HepG2 (cell line): ENCODE results near the gene CHST3. TPM values are rescaled to one million over a fixed set of nuclear protein-coding genes. Genes with fewer than 3 reads are reported as not detected.

Experiments used
- HNF4G ChIP-seq, 2 experiments: sonication (generic) in 1 of 2; formaldehyde crosslinking in 1 of 2; IDR thresholded peaks; 2 replicates each; pipeline versions ENCODE4 v1.4.0 to v1.6.1; 2011 to 2020; ENCODE audit warnings: borderline replicate concordance in 2 of 2, low read depth in 2 of 2, mild to moderate bottlenecking in 2 of 2, low read length in 1 of 2, missing genetic modification reagents in 1 of 2, moderate library complexity in 1 of 2
- PHF21A ChIP-seq: sonication (generic); formaldehyde crosslinking; IDR thresholded peaks from 2 replicates; pipeline ENCODE4 v1.5.0; 2020; ENCODE audit warnings: mild to moderate bottlenecking, missing genetic modification reagents
- RNF2 ChIP-seq: fragments of 450-650 bp; conservative IDR thresholded peaks from 2 replicates; pipeline ENCODE4 v1.6.1; 2016; ENCODE audit warnings: low read depth
- TARDBP ChIP-seq: sonication (generic); formaldehyde crosslinking; IDR thresholded peaks from 2 replicates; pipeline ENCODE4 v1.8.0; 2022; ENCODE audit warnings: mild to moderate bottlenecking, missing genetic modification reagents
- ZNF775 ChIP-seq: sonication (generic); formaldehyde crosslinking; IDR thresholded peaks from 2 replicates; pipeline ENCODE4 v1.4.0; 2020; ENCODE audit warnings: missing genetic modification reagents, mild to moderate bottlenecking, moderate library complexity, borderline replicate concordance
- polyA plus RNA-seq, 8 experiments: library from polyadenylated mRNA; depleted of rRNA in 3 of 8; stranded (reverse) in 7 of 8; unstranded in 1 of 8; fragments of >200 nt; fragmentation: Illumina TruSeq in 4 of 8; extraction: Trizol in 4 of 8; gene quantifications; 2 replicates each; pipeline versions ENCODE4 v1.2.1 to v1.2.3, GENCODE V29; 2011 to 2016; ENCODE audit warnings: low read depth in 4 of 8, missing spikeins in 1 of 8, mixed read lengths in 1 of 8; ENCODE audit not compliant: insufficient read depth in 1 of 8
- total RNA-seq, 5 experiments: library from RNA; depleted of rRNA; stranded (reverse); fragments of >200 nt; fragmentation: Illumina TruSeq; extraction: Trizol; gene quantifications; 2 replicates each; pipeline ENCODE4 v1.2.3, GENCODE V29; 2016; ENCODE audit warnings: low read depth in 1 of 5
- TF ChIP-seq, protein P1 (sequence below): sonication (generic); formaldehyde crosslinking; IDR thresholded peaks from 2 replicates; pipeline ENCODE4 v1.4.0; 2020; ENCODE audit warnings: missing genetic modification reagents
- TF ChIP-seq, protein P2 (sequence below): sonication (generic); formaldehyde crosslinking; IDR thresholded peaks from 2 replicates; pipeline ENCODE4 v1.4.0; 2020; ENCODE audit warnings: mild to moderate bottlenecking, low read depth, missing genetic modification reagents
- TF ChIP-seq, protein P3 (sequence below), 2 experiments: fragments of 450-650 bp in 1 of 2; sonication (generic) in 1 of 2; formaldehyde crosslinking in 1 of 2; IDR thresholded peaks; 2 replicates each; pipeline versions ENCODE4 v1.6.1 to v1.8.0; 2016 to 2022; ENCODE audit warnings: antibody characterized with exemption in 1 of 2, mild to moderate bottlenecking in 1 of 2, missing genetic modification reagents in 1 of 2
- TF ChIP-seq, protein P4 (sequence below): sonication (generic); formaldehyde crosslinking; IDR thresholded peaks from 2 replicates; pipeline ENCODE4 v1.4.0; 2020; ENCODE audit warnings: missing genetic modification reagents

Gene CHST3
- total and polyA plus RNA-seq, 2 of the 13 experiments (the other 11 are each of a cell fraction or from before 2014, with no cell fraction given), result 7.2 to 18.7 TPM

DNA sequence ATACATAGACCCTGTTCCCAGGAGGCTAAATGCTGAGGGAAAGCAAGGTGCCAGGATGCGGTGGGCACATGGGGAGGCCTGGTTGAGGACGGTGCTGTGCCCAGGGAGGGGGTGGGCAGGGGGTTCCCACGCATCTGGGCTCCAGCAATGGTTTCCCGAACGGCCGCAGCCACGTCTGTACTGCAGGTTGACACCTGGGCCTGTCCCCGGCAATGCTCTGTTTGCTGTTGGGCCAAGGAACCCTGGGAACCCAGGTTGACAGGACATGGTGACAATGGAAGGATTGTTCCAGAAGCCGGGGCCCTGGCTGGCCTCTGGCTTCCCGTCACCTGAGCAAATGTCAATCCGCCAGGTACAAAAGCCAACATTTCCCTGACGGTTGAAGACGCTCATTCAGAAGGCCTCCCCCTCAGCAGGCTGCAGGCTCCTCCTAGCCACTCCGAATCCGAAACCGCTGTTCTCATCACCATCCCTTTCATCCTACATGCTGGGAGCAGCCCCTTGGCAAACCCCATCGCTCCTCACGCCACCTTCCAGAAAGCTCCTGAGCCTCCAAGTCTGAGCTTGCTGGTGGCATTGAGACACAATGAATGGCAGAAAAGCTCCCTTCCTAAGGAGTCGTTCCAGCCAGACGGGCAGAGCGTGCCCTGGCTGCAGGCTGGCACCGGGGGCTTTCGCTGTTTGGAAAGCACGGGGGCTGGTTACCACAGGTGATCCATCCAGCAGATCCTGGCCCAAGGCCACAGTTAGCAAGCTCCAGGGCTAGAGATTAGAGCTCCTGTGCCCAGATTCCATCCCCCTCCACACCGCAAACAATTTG is 92.9 kb downstream of the CHST3 start (continued):
- TF ChIP-seq, protein P1, sequence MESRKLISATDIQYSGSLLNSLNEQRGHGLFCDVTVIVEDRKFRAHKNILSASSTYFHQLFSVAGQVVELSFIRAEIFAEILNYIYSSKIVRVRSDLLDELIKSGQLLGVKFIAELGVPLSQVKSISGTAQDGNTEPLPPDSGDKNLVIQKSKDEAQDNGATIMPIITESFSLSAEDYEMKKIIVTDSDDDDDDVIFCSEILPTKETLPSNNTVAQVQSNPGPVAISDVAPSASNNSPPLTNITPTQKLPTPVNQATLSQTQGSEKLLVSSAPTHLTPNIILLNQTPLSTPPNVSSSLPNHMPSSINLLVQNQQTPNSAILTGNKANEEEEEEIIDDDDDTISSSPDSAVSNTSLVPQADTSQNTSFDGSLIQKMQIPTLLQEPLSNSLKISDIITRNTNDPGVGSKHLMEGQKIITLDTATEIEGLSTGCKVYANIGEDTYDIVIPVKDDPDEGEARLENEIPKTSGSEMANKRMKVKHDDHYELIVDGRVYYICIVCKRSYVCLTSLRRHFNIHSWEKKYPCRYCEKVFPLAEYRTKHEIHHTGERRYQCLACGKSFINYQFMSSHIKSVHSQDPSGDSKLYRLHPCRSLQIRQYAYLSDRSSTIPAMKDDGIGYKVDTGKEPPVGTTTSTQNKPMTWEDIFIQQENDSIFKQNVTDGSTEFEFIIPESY (CRISPR knock-in tag), result peak; percentile 96
- TF ChIP-seq, protein P2, sequence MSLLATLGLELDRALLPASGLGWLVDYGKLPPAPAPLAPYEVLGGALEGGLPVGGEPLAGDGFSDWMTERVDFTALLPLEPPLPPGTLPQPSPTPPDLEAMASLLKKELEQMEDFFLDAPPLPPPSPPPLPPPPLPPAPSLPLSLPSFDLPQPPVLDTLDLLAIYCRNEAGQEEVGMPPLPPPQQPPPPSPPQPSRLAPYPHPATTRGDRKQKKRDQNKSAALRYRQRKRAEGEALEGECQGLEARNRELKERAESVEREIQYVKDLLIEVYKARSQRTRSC (CRISPR knock-in tag), result no peak
- peak; percentile 54; the same call in 1 of the 2 replicates for TF ChIP-seq HNF4G (IDR thresholded peaks at IDR 0.05; ENCODE audit: borderline replicate concordance, low read depth, low read length)
- TF ChIP-seq HNF4G (CRISPR knock-in tag; IDR thresholded peaks at IDR 0.05; ENCODE audit: borderline replicate concordance, low read depth), result no peak
- TF ChIP-seq TARDBP (CRISPR knock-in tag), result peak; percentile 65; the same call in 1 of the 2 replicates
- TF ChIP-seq RNF2, result peak; percentile 30; the same call in 1 of the 2 replicates
- TF ChIP-seq, protein P3, sequence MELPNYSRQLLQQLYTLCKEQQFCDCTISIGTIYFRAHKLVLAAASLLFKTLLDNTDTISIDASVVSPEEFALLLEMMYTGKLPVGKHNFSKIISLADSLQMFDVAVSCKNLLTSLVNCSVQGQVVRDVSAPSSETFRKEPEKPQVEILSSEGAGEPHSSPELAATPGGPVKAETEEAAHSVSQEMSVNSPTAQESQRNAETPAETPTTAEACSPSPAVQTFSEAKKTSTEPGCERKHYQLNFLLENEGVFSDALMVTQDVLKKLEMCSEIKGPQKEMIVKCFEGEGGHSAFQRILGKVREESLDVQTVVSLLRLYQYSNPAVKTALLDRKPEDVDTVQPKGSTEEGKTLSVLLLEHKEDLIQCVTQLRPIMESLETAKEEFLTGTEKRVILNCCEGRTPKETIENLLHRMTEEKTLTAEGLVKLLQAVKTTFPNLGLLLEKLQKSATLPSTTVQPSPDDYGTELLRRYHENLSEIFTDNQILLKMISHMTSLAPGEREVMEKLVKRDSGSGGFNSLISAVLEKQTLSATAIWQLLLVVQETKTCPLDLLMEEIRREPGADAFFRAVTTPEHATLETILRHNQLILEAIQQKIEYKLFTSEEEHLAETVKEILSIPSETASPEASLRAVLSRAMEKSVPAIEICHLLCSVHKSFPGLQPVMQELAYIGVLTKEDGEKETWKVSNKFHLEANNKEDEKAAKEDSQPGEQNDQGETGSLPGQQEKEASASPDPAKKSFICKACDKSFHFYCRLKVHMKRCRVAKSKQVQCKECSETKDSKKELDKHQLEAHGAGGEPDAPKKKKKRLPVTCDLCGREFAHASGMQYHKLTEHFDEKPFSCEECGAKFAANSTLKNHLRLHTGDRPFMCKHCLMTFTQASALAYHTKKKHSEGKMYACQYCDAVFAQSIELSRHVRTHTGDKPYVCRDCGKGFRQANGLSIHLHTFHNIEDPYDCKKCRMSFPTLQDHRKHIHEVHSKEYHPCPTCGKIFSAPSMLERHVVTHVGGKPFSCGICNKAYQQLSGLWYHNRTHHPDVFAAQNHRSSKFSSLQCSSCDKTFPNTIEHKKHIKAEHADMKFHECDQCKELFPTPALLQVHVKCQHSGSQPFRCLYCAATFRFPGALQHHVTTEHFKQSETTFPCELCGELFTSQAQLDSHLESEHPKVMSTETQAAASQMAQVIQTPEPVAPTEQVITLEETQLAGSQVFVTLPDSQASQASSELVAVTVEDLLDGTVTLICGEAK (IDR thresholded peaks at IDR 0.05), result no peak
- TF ChIP-seq, protein P3 (CRISPR knock-in tag; IDR thresholded peaks at IDR 0.05), result no peak
- no peak for TF ChIP-seq ZNF775 (CRISPR knock-in tag)
- peak; percentile 41; the same call in 1 of the 2 replicates for TF ChIP-seq PHF21A (CRISPR knock-in tag)
- TF ChIP-seq, protein P4, sequence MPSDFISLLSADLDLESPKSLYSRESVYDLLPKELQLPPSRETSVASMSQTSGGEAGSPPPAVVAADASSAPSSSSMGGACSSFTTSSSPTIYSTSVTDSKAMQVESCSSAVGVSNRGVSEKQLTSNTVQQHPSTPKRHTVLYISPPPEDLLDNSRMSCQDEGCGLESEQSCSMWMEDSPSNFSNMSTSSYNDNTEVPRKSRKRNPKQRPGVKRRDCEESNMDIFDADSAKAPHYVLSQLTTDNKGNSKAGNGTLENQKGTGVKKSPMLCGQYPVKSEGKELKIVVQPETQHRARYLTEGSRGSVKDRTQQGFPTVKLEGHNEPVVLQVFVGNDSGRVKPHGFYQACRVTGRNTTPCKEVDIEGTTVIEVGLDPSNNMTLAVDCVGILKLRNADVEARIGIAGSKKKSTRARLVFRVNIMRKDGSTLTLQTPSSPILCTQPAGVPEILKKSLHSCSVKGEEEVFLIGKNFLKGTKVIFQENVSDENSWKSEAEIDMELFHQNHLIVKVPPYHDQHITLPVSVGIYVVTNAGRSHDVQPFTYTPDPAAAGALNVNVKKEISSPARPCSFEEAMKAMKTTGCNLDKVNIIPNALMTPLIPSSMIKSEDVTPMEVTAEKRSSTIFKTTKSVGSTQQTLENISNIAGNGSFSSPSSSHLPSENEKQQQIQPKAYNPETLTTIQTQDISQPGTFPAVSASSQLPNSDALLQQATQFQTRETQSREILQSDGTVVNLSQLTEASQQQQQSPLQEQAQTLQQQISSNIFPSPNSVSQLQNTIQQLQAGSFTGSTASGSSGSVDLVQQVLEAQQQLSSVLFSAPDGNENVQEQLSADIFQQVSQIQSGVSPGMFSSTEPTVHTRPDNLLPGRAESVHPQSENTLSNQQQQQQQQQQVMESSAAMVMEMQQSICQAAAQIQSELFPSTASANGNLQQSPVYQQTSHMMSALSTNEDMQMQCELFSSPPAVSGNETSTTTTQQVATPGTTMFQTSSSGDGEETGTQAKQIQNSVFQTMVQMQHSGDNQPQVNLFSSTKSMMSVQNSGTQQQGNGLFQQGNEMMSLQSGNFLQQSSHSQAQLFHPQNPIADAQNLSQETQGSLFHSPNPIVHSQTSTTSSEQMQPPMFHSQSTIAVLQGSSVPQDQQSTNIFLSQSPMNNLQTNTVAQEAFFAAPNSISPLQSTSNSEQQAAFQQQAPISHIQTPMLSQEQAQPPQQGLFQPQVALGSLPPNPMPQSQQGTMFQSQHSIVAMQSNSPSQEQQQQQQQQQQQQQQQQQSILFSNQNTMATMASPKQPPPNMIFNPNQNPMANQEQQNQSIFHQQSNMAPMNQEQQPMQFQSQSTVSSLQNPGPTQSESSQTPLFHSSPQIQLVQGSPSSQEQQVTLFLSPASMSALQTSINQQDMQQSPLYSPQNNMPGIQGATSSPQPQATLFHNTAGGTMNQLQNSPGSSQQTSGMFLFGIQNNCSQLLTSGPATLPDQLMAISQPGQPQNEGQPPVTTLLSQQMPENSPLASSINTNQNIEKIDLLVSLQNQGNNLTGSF (CRISPR knock-in tag), result 0 out of 2 replicates have a peak, but pooled peaks have one; percentile 24
